IMR-90 (cell line): ENCODE results near the gene KCNQ1. TPM values are rescaled to one million over a fixed set of nuclear protein-coding genes. Genes with fewer than 3 reads are reported as not detected.

Experiments used
- ATAC-seq: fragments of 200-7000 bp; cut with Tn5 transposase; 2 replicates; pipeline ENCODE4 v1.9.1; 2020; ENCODE audit warnings: low read depth, mild to moderate bottlenecking, moderate library complexity
- BruUV-seq: library from RNA; stranded (reverse); fragments of 400-500 nt; replicated peaks from 2 replicates; lab custom pipeline; 2021; lab: Mats Ljungman, UMichigan
- CTCF ChIA-PET: fragments of 300-600 bp; formaldehyde crosslinking; extraction: SDS; loops from one replicate; lab custom pipeline; 2021; ENCODE audit warnings: antibody characterized with exemption; lab: Yijun Ruan, JAX
- POLR2A ChIA-PET: fragments of 300-600 bp; sonication (Branson Sonifier 250); formaldehyde crosslinking; loops from one replicate; lab custom pipeline; 2022; ENCODE audit warnings: antibody characterized with exemption; ENCODE audit not compliant: unreplicated experiment; lab: Charles Lee
- DNase-seq: peaks from one replicate; pipeline ENCODE4 v3.0.0; 2013
- H2AFZ ChIP-seq: replicated peaks from 2 replicates; pipeline ENCODE3; 2013; ENCODE audit warnings: low read length, mild to moderate bottlenecking; ENCODE audit not compliant: poor library complexity
- H2AK5ac ChIP-seq: 2 replicates; pipeline ENCODE4 v1.6.1; 2013; ENCODE audit warnings: low read depth, low read length, inconsistent platforms
- H2AK9ac ChIP-seq: replicated peaks from 2 replicates; pipeline ENCODE3; 2013; ENCODE audit warnings: mild to moderate bottlenecking, low read depth, low read length, moderate library complexity; ENCODE audit not compliant: poor library complexity
- H2BK120ac ChIP-seq: 2 replicates; pipeline ENCODE4 v1.6.1; 2013; ENCODE audit warnings: low read depth, low read length, inconsistent platforms
- H2BK15ac ChIP-seq: 3 replicates; pipeline ENCODE4 v1.6.1; 2013; ENCODE audit warnings: low read depth, low read length, inconsistent platforms
- H2BK20ac ChIP-seq: 2 replicates; pipeline ENCODE4 v1.6.1; 2013; ENCODE audit warnings: low read depth, mild to moderate bottlenecking, inconsistent platforms, low read length, moderate library complexity
- H2BK5ac ChIP-seq: 2 replicates; pipeline ENCODE4 v1.6.1; 2013; ENCODE audit warnings: mild to moderate bottlenecking, low read depth, low read length, inconsistent platforms; ENCODE audit not compliant: poor library complexity, severe bottlenecking
- H3K14ac ChIP-seq: replicated peaks from 2 replicates; pipeline ENCODE4 v1.6.1; 2013; ENCODE audit warnings: low read depth, low read length, inconsistent platforms
- H3K18ac ChIP-seq: 2 replicates; pipeline ENCODE4 v1.6.1; 2013; ENCODE audit warnings: low read depth, low read length, control low read depth
- H3K23ac ChIP-seq: 2 replicates; pipeline ENCODE4 v1.6.1; 2013; ENCODE audit warnings: low read depth, low read length, inconsistent platforms
- H3K27ac ChIP-seq: 2 replicates; pipeline ENCODE4 v1.5.1; 2013; ENCODE audit warnings: mild to moderate bottlenecking, control low read depth, low read length; ENCODE audit not compliant: insufficient read depth
- H3K27me3 ChIP-seq: 2 replicates; pipeline ENCODE4 v1.6.1; 2013; ENCODE audit warnings: low read length; ENCODE audit not compliant: control insufficient read depth, insufficient read depth
- H3K36me3 ChIP-seq: 2 replicates; pipeline ENCODE4 v1.6.1; 2013; ENCODE audit warnings: low read length, mixed read lengths; ENCODE audit not compliant: control insufficient read depth, insufficient read depth
- H3K4ac ChIP-seq: 2 replicates; pipeline ENCODE4 v1.6.1; 2013; ENCODE audit warnings: low read depth, low read length, inconsistent platforms
- H3K4me1 ChIP-seq: 2 replicates; pipeline ENCODE4 v1.6.1; 2013; ENCODE audit warnings: low read length, mixed read lengths; ENCODE audit not compliant: control insufficient read depth, insufficient read depth
- H3K4me2 ChIP-seq: 2 replicates; pipeline ENCODE4 v1.6.1; 2013; ENCODE audit warnings: low read depth, mild to moderate bottlenecking, control low read depth, low read length, moderate library complexity
- H3K4me3 ChIP-seq: 2 replicates; pipeline ENCODE4 v1.5.1; 2013; ENCODE audit warnings: low read depth, mild to moderate bottlenecking, control low read depth, low read length, moderate library complexity; ENCODE audit not compliant: insufficient read depth
- H3K56ac ChIP-seq: 2 replicates; pipeline ENCODE4 v1.6.1; 2013; ENCODE audit warnings: low read length, inconsistent platforms; ENCODE audit not compliant: insufficient read depth; ENCODE audit errors: extremely low read depth
- H3K79me1 ChIP-seq, 2 experiments: 2 replicates each; pipeline ENCODE4 v1.6.1; 2013; ENCODE audit warnings: low read length in 2 of 2, inconsistent platforms in 1 of 2, low read depth in 1 of 2
- H3K9ac ChIP-seq: 2 replicates; pipeline ENCODE4 v1.6.1; 2013; ENCODE audit warnings: low read depth, low read length, control low read depth
- H3K9me1 ChIP-seq: 2 replicates; pipeline ENCODE4 v1.6.1; 2013; ENCODE audit warnings: low read length, inconsistent platforms; ENCODE audit not compliant: insufficient read depth
- H3K9me3 ChIP-seq: 2 replicates; pipeline ENCODE4 v1.6.1; 2013; ENCODE audit warnings: low read length; ENCODE audit not compliant: control insufficient read depth, insufficient read depth
- H4K20me1 ChIP-seq: 2 replicates; pipeline ENCODE4 v1.6.1; 2013; ENCODE audit warnings: low read length, inconsistent platforms; ENCODE audit not compliant: insufficient read depth
- H4K5ac ChIP-seq: 2 replicates; pipeline ENCODE4 v1.6.1; 2013; ENCODE audit warnings: mild to moderate bottlenecking, low read depth, low read length, control low read depth
- H4K8ac ChIP-seq, 2 experiments: 2 replicates each; pipeline ENCODE4 v1.6.1; 2013; ENCODE audit warnings: low read depth in 2 of 2, low read length in 2 of 2, control low read depth in 1 of 2, inconsistent platforms in 1 of 2
- H4K91ac ChIP-seq: 2 replicates; pipeline ENCODE4 v1.6.1; 2013; ENCODE audit warnings: low read depth, low read length, inconsistent platforms; ENCODE audit not compliant: insufficient read depth
- BHLHE40 ChIP-seq: fragments of 150-350 bp; IDR thresholded peaks from 2 replicates; pipeline ENCODE4 v1.6.1; 2016; ENCODE audit warnings: mild to moderate bottlenecking, low read depth, low read length
- CEBPB ChIP-seq: IDR thresholded peaks from 2 replicates; pipeline ENCODE4 v1.6.1; 2012; ENCODE audit warnings: low read depth, low read length, improper control_type of control experiment
- CHD1 ChIP-seq: IDR thresholded peaks from 2 replicates; pipeline ENCODE4 v1.6.1; 2012; ENCODE audit warnings: low read depth, low read length, improper control_type of control experiment
- FOS ChIP-seq: fragments of 150-350 bp; IDR thresholded peaks from 2 replicates; pipeline ENCODE4 v1.6.1; 2016; ENCODE audit warnings: low read depth, low read length
- MAFK ChIP-seq: IDR thresholded peaks from 2 replicates; pipeline ENCODE4 v1.6.1; 2012; ENCODE audit warnings: low read depth, low read length, improper control_type of control experiment
- MAZ ChIP-seq: IDR thresholded peaks from 2 replicates; pipeline ENCODE4 v1.6.1; 2012; ENCODE audit warnings: low read depth, mild to moderate bottlenecking, low read length, improper control_type of control experiment, moderate library complexity, borderline replicate concordance
- MXI1 ChIP-seq: IDR thresholded peaks from 2 replicates; pipeline ENCODE4 v1.6.1; 2012; ENCODE audit warnings: low read depth, mild to moderate bottlenecking, low read length, moderate library complexity, borderline replicate concordance
- NFE2L2 ChIP-seq: fragments of 150-350 bp; IDR thresholded peaks from 2 replicates; pipeline ENCODE4 v1.6.1; 2016; ENCODE audit warnings: low read depth, mild to moderate bottlenecking, low read length
- POLR2A ChIP-seq: IDR thresholded peaks from 2 replicates; pipeline ENCODE4 v1.6.1; 2012; ENCODE audit warnings: mild to moderate bottlenecking, low read depth, low read length
- RAD21 ChIP-seq: IDR thresholded peaks from 2 replicates; pipeline ENCODE4 v1.6.1; 2012; ENCODE audit warnings: low read length, improper control_type of control experiment
- RCOR1 ChIP-seq: IDR thresholded peaks from 2 replicates; pipeline ENCODE4 v1.6.1; 2012; ENCODE audit warnings: mild to moderate bottlenecking, low read length, improper control_type of control experiment; ENCODE audit not compliant: insufficient replicate concordance
- RFX5 ChIP-seq: IDR thresholded peaks from 2 replicates; pipeline ENCODE4 v1.8.0; 2012; ENCODE audit warnings: low read depth, mild to moderate bottlenecking, low read length, moderate library complexity
- SMC3 ChIP-seq: fragments of 150-350 bp; IDR thresholded peaks from 2 replicates; pipeline ENCODE4 v1.6.1; 2016; ENCODE audit warnings: low read depth, mild to moderate bottlenecking, antibody characterized with exemption, low read length, moderate library complexity
- WGBS, 2 experiments: methylation state at CpG; one replicate each; pipeline versions ENCODE4 v1.1.5 to v1.1.7; 2013; ENCODE audit warnings: missing lambda C conversion rate in 2 of 2; ENCODE audit not compliant: insufficient read length in 1 of 2; ENCODE audit errors: extremely low coverage in 2 of 2; 5-methylcytosine and 5-hydroxymethylcytosine counted together
- dilution Hi-C: fragments of 300-500 bp; cut with HindIII; formaldehyde crosslinking; loops from one replicate; pipeline ENCODE4 v1.14.3; 2018; ENCODE audit warnings: low sequenced_read_pairs; ENCODE audit not compliant: unreplicated experiment
- in situ Hi-C: fragments of 300-500 bp; cut with MboI; formaldehyde crosslinking; loops from 3 replicates; pipeline ENCODE4 v1.14.3; 2019; ENCODE audit warnings: low sequenced_read_pairs, inconsistent platforms, mixed read lengths
- intact Hi-C: fragments of 100-400 bp; cut with micrococcal nuclease; formaldehyde crosslinking; loops from 2 replicates; pipeline ENCODE4 v1.10.0; 2022
- polyA plus RNA-seq, 3 experiments: library from polyadenylated mRNA; depleted of rRNA; stranded (reverse); fragments of >200 nt; gene quantifications; 2 replicates each; pipeline ENCODE4 v1.2.3, GENCODE V29; 2012; ENCODE audit warnings: low replicate concordance in 1 of 3
- total RNA-seq: library from RNA; depleted of rRNA; stranded (reverse); fragments of >200 nt; gene quantifications from 2 replicates; pipeline ENCODE4 v1.2.3, GENCODE V29; 2012
- TF ChIP-seq, protein P1 (sequence below): conservative IDR thresholded peaks from 2 replicates; pipeline ENCODE4 v1.5.1; 2012; ENCODE audit warnings: mild to moderate bottlenecking, low read depth, low read length, improper control_type of control experiment
- TF ChIP-seq, protein P2 (sequence below): fragments of 150-350 bp; IDR thresholded peaks from 2 replicates; pipeline ENCODE4 v1.6.1; 2017; ENCODE audit warnings: mild to moderate bottlenecking, antibody characterized with exemption, low read length, low read depth
- TF ChIP-seq, protein P3 (sequence below): fragments of 150-350 bp; IDR thresholded peaks from 2 replicates; pipeline ENCODE4 v1.6.1; 2016; ENCODE audit warnings: low read depth, mild to moderate bottlenecking, low read length, moderate library complexity, borderline replicate concordance

KCNQ1 gene
- total and polyA plus RNA-seq, 2 of the 4 experiments (the other 2 are of a cell fraction): 0.07 TPM; not detected in 1

DNA sequence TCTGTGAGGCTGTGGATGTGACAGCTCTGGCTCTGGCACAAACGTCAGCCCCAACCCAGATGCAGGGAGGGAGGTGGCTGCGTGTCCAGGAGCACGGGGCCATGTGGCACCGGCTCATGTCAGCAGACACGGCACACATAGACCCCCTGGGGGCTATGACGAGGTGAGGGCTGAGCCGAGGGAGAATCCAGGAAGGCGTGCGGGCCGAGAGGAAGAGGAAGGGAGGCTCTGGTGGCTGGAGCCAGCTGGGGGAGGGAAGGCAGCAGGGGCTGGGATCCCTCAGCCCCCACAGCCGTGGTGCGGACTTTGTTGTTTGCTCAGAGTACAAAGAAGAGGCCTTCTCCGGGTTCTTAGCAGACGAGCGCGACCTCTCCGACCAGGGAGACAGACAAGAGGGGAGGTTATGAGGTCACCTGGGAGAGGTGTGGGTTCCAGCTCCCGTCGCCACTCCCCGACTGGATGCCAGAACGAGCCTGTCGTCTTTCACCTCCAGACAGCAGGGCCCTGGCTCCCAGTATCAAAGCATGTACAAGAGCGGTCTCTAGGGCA lies 394.7 kb downstream of the KCNQ1 start:
- no peak for ATAC-seq
- H2BK5ac ChIP-seq: no peak overlapping the region
- no peak overlapping the region for H3K14ac ChIP-seq
- no TSS peak for BruUV-seq
- no peak overlapping the region for H2BK20ac ChIP-seq
- H2AK5ac ChIP-seq: no peak overlapping the region
- H3K27me3 ChIP-seq: peaks cover 26% of the 10 kb centered on the region
- no peak overlapping the region for H3K56ac ChIP-seq
- no peaks in the 10 kb centered on the region for H3K9me1 ChIP-seq
- no peak overlapping the region for H2BK120ac ChIP-seq
- H4K5ac ChIP-seq: no peak overlapping the region
- intact Hi-C loops: no loop called here
- H3K79me1 ChIP-seq: no peaks in the 10 kb centered on the region
- POLR2A ChIA-PET: no interaction called here
- CTCF ChIA-PET: no interaction called here
- dilution Hi-C loops: no loop called here
- H3K9ac ChIP-seq: no peak overlapping the region
- no peak overlapping the region for H3K18ac ChIP-seq
- no peak overlapping the region for H3K4ac ChIP-seq
- in situ Hi-C loops: no loop called here
- no peak for DNase-seq
- H3K4me3 ChIP-seq: no peak overlapping the region
- 49% methylated on average over 9 of the region's 23 CpGs; no CpG with 5 or more reads in 1 of the 2 experiments for WGBS, 2 experiments
- H3K36me3 ChIP-seq: no peaks in the 10 kb centered on the region
- H2AFZ ChIP-seq: no peak overlapping the region
- H3K4me1 ChIP-seq: peaks cover 2% of the 10 kb centered on the region; the same call in 1 of the 2 replicates
- H4K8ac ChIP-seq: no peak overlapping the region
- H3K9me3 ChIP-seq: no peaks in the 10 kb centered on the region
- H3K27ac ChIP-seq: no peak overlapping the region
- no peak overlapping the region for H4K91ac ChIP-seq
- H2BK15ac ChIP-seq: no peak overlapping the region
- H3K4me2 ChIP-seq: no peak overlapping the region
- TF ChIP-seq NFE2L2 (no peak), RFX5 (no peak), CHD1 (no peak), MXI1 (no peak), BHLHE40 (no peak), MAFK (no peak), POLR2A (no peak), RAD21 (no peak), CEBPB (no peak), MAZ (no peak), FOS (no peak), SMC3 (no peak), RCOR1 (no peak)
- TF ChIP-seq, protein P1, sequence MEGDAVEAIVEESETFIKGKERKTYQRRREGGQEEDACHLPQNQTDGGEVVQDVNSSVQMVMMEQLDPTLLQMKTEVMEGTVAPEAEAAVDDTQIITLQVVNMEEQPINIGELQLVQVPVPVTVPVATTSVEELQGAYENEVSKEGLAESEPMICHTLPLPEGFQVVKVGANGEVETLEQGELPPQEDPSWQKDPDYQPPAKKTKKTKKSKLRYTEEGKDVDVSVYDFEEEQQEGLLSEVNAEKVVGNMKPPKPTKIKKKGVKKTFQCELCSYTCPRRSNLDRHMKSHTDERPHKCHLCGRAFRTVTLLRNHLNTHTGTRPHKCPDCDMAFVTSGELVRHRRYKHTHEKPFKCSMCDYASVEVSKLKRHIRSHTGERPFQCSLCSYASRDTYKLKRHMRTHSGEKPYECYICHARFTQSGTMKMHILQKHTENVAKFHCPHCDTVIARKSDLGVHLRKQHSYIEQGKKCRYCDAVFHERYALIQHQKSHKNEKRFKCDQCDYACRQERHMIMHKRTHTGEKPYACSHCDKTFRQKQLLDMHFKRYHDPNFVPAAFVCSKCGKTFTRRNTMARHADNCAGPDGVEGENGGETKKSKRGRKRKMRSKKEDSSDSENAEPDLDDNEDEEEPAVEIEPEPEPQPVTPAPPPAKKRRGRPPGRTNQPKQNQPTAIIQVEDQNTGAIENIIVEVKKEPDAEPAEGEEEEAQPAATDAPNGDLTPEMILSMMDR: no peak
- TF ChIP-seq, protein P2, sequence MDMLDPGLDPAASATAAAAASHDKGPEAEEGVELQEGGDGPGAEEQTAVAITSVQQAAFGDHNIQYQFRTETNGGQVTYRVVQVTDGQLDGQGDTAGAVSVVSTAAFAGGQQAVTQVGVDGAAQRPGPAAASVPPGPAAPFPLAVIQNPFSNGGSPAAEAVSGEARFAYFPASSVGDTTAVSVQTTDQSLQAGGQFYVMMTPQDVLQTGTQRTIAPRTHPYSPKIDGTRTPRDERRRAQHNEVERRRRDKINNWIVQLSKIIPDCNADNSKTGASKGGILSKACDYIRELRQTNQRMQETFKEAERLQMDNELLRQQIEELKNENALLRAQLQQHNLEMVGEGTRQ: no peak
- TF ChIP-seq, protein P3, sequence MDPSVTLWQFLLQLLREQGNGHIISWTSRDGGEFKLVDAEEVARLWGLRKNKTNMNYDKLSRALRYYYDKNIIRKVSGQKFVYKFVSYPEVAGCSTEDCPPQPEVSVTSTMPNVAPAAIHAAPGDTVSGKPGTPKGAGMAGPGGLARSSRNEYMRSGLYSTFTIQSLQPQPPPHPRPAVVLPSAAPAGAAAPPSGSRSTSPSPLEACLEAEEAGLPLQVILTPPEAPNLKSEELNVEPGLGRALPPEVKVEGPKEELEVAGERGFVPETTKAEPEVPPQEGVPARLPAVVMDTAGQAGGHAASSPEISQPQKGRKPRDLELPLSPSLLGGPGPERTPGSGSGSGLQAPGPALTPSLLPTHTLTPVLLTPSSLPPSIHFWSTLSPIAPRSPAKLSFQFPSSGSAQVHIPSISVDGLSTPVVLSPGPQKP: no peak
- H3K23ac ChIP-seq: no peak overlapping the region
- H4K20me1 ChIP-seq: no peaks in the 10 kb centered on the region
- no peak overlapping the region for H2AK9ac ChIP-seq
